Kidney epithelial cell (primary cell): ENCODE results near the gene CIPC. TPM values are rescaled to one million over a fixed set of nuclear protein-coding genes. Genes with fewer than 3 reads are reported as not detected.

Experiments used
- DNase-seq: peaks from one replicate; pipeline ENCODE4 v3.0.0-alpha.2; 2010; ENCODE audit warnings: low read depth
- H3K27me3 ChIP-seq: 2 replicates; pipeline ENCODE4 v1.6.0; 2011; ENCODE audit warnings: low read length; ENCODE audit not compliant: control insufficient read depth, insufficient read depth
- H3K36me3 ChIP-seq: 2 replicates; pipeline ENCODE4 v1.5.1; 2011; ENCODE audit warnings: low read length; ENCODE audit not compliant: control insufficient read depth, insufficient read depth
- H3K4me3 ChIP-seq: 2 replicates; pipeline ENCODE4 v1.5.1; 2011; ENCODE audit warnings: low read depth, mild to moderate bottlenecking, control low read depth, low read length
- total RNA-seq: library from RNA; depleted of rRNA; stranded (reverse); fragments of >200 nt; gene quantifications from 2 replicates; pipeline ENCODE4 v1.2.3, GENCODE V29; 2015
- TF ChIP-seq, protein P1 (sequence below): IDR thresholded peaks from 2 replicates; pipeline ENCODE4 v1.5.1; 2011; ENCODE audit warnings: mild to moderate bottlenecking, moderate library complexity, low read length, control low read depth, inconsistent platforms; ENCODE audit not compliant: insufficient read depth, poor library complexity, severe bottlenecking

Gene CIPC
- total RNA-seq, 1 donor from 2014 or later, result 15.9 TPM

DNA sequence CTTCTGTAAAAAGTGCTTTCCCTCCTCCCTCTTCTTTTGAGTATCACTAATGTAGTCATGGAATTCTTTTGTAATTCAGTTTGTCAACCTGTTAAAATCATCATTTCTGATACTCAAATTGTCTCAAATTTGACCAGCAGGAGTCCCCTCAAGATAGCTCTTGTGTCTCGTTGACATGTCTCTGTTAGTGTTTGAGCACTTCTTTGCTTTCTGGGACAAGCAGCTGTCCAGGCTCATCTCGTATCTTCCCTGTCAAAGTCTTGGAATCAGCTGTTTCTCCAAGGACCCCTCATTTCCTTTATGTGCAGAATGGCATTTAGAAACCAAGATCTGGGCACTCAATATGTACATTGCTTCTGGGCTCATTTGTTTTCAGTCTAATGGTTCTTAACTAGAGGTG, 10.7 kb downstream of the CIPC start:
- Histone ChIP-seq H3K4me3 (no peak overlapping the region), H3K27me3 (no peaks in the 10 kb centered on the region), H3K36me3 (no peaks in the 10 kb centered on the region)
- no peak for DNase-seq
- TF ChIP-seq, protein P1, sequence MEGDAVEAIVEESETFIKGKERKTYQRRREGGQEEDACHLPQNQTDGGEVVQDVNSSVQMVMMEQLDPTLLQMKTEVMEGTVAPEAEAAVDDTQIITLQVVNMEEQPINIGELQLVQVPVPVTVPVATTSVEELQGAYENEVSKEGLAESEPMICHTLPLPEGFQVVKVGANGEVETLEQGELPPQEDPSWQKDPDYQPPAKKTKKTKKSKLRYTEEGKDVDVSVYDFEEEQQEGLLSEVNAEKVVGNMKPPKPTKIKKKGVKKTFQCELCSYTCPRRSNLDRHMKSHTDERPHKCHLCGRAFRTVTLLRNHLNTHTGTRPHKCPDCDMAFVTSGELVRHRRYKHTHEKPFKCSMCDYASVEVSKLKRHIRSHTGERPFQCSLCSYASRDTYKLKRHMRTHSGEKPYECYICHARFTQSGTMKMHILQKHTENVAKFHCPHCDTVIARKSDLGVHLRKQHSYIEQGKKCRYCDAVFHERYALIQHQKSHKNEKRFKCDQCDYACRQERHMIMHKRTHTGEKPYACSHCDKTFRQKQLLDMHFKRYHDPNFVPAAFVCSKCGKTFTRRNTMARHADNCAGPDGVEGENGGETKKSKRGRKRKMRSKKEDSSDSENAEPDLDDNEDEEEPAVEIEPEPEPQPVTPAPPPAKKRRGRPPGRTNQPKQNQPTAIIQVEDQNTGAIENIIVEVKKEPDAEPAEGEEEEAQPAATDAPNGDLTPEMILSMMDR, result no peak

DNA sequence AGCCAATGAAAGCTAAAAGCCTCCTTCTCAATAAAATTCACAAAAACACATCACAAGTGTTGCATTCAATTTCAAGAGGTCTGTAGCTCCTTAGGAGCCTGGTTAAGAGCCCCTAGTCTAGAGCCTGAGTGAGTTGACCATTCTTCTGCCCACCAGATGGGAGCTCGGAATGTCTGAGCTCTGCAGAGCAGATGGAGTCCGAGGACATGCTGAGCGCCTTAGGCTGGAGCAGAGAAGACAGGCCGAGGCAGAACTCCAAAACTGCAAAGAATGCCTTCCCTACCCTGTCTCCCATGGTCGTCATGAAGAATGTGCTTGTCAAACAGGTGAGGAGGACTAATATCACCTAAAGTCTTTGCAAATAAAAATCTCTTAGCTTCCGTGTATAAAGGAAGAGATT, 11.6 kb downstream of the CIPC start:
- no peaks in the 10 kb centered on the region for H3K27me3 ChIP-seq
- no peak overlapping the region for H3K4me3 ChIP-seq
- TF ChIP-seq, protein P1, result no peak
- H3K36me3 ChIP-seq, result peaks cover 2% of the 10 kb centered on the region
- DNase-seq, result no peak

DNA sequence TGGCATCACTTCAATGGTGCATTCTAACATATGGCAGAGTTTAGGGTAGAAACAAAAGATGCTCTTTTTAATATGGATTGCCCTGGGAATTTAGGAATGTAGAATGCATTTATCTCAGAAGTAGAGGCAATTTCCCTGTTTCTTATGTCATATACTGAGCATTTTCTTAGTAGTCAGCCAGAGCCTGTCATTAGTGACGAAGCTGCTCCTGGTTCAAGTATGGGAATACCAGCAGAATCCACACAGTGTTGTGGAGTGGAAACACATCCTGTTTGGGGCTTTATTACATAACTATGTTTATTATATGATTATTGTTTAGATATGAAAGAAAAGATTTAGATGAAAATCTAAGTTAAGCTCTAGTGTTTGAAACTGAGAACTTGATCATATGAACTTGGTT, 12.2 kb downstream of the CIPC start:
- TF ChIP-seq, protein P1, result no peak
- no peaks in the 10 kb centered on the region for H3K27me3 ChIP-seq
- DNase-seq, result no peak
- H3K36me3 ChIP-seq, result peaks cover 2% of the 10 kb centered on the region
- no peak overlapping the region for H3K4me3 ChIP-seq

DNA sequence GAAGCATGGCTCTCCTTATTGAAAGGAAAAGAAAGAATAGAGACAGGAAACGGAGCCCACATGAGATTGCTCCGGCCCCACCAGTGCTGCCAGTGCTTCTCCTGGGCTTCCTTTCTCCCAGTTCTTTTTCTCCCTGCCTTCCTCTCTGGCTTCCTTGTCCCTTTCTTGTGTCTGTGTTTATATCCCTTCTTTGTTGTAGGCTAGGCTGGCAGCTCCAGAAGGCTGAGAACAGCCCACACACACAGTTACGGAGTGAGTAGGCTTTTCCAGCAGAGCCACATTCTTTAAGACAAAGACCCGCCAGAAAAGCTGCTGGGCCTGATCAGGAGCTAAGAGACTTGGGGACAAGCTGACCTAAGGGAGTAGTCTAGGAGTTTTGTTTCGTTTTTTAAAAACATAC, 13.0 kb downstream of the CIPC start:
- no peak for DNase-seq
- no peak overlapping the region for H3K4me3 ChIP-seq
- H3K36me3 ChIP-seq, result peaks cover 2% of the 10 kb centered on the region
- TF ChIP-seq, protein P1, result no peak
- H3K27me3 ChIP-seq, result no peaks in the 10 kb centered on the region

DNA sequence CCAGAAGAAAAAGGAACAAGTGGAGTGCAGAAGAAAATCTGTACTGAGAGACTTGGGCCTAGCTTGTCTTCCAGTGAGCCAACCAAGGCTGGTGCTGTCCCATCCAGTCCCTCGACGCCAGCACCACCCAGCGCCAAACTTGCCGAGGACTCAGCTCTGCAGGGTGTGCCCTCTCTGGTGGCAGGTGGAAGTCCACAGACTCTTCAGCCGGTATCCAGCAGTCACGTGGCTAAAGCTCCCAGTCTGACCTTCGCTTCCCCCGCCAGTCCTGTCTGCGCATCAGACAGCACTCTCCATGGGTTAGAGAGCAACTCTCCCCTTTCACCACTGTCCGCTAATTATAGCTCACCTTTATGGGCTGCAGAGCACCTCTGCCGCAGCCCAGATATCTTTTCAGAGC, 15.6 kb downstream of the CIPC start:
- Histone ChIP-seq H3K27me3 (no peaks in the 10 kb centered on the region), H3K36me3 (peaks cover 2% of the 10 kb centered on the region), H3K4me3 (no peak overlapping the region)
- DNase-seq, result no peak
- TF ChIP-seq, protein P1, result no peak

DNA sequence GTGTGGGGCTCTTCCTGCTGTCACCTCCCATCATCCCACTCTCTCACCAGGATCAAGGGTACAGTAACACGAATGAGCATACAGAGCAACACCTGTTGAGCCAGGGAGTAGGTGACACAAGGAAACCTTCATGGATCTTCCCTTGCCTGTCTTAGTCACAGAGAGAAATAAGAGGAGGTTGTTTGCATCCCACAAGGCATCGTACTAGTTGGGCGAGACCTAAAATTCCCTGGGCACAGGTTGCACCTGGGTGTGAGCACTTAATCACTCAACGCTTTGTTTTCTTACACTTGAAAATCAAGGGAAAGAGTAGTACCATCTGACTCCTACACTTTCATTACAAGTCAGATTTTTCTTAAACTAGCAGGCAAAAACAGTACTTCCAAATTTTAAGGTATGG, 16.6 kb downstream of the CIPC start:
- H3K36me3 ChIP-seq, result peaks cover 2% of the 10 kb centered on the region
- TF ChIP-seq, protein P1, result no peak
- H3K27me3 ChIP-seq, result no peaks in the 10 kb centered on the region
- no peak overlapping the region for H3K4me3 ChIP-seq
- DNase-seq, result no peak
